Measurements from ENCODE around the gene FAM20A.

DNA sequence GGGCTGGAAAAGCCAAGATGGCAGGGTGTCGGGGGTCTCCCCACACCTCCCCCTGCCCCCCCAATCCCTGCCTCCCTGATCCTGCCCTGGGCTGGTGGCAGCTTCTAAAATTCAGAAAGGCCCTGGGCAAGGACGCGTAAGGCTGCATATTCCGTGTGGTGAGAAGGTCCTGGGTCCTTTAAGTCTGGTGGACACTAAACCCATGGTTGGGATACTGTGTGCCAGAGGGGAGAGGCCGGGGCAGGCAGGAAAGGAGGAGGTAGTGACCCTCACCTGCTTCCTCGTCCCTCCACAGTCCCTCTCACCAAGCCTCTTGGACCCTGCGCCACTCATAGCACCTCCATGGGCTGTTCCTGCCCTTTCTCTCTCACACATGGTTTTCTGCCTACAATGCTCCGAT is 60.2 kb downstream of the FAM20A start:
- TF ChIP-seq, protein P1, sequence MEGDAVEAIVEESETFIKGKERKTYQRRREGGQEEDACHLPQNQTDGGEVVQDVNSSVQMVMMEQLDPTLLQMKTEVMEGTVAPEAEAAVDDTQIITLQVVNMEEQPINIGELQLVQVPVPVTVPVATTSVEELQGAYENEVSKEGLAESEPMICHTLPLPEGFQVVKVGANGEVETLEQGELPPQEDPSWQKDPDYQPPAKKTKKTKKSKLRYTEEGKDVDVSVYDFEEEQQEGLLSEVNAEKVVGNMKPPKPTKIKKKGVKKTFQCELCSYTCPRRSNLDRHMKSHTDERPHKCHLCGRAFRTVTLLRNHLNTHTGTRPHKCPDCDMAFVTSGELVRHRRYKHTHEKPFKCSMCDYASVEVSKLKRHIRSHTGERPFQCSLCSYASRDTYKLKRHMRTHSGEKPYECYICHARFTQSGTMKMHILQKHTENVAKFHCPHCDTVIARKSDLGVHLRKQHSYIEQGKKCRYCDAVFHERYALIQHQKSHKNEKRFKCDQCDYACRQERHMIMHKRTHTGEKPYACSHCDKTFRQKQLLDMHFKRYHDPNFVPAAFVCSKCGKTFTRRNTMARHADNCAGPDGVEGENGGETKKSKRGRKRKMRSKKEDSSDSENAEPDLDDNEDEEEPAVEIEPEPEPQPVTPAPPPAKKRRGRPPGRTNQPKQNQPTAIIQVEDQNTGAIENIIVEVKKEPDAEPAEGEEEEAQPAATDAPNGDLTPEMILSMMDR (tag by site-specific recombination; IDR thresholded peaks at IDR 0.05) = no peak
- no peak for TF ChIP-seq ZNF677 (tag by site-specific recombination; IDR thresholded peaks at IDR 0.05)
- no peak for TF ChIP-seq MEIS1 (CRISPR knock-in tag; IDR thresholded peaks at IDR 0.05; ENCODE audit: borderline replicate concordance)
- no peak for TF ChIP-seq TSHZ1 (tag by site-specific recombination; IDR thresholded peaks at IDR 0.05; ENCODE audit: borderline replicate concordance)
- no peak for TF ChIP-seq ZNF416 (tag by site-specific recombination; IDR thresholded peaks at IDR 0.05)
- TF ChIP-seq ZNF37A (tag by site-specific recombination; IDR thresholded peaks at IDR 0.05) = no peak

Measured in HEK293 (cell line).